ENCODE measurements around the gene CRYBG1. TPM values are rescaled to one million over a fixed set of nuclear protein-coding genes. Genes with fewer than 3 reads are reported as not detected.

CRYBG1 gene
- total and polyA plus RNA-seq, 10 of the 15 experiments (the other 5 are each of a cell fraction or from before 2014, with no cell fraction given), result 6.5 to 57.0 (median 25.2) TPM

DNA sequence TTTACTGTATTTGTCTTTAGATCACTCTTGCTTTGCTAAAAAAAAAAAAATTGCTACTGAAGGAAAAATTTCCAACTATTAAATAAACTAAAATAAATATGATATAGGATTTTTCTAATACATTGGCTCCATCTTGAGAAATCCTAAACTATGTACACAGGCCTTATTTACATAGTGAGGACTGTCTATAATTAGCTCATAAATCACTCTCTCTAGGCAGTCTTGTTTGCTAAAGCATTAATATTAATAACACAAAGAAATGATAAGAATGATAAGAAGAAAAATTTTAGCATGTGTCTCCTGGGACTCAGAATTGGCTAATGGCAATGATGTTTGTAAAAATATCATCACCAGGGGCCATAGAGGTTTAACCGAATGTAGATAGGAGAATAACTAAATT is 13.3 kb upstream of the CRYBG1 start:
- ChIA-PET RAD21 (ENCODE audit: unreplicated experiment) (interaction anchor here (1.0 kb wide), 1 partner anchor 9 kb away, joined by 3 read pairs; no protein-coding TSS in a partner anchor), POLR2A (no interaction called here), SMC1A (ENCODE audit: uncharacterized antibody, unreplicated experiment) (interaction anchor here (0.8 to 1.8 kb wide), 6 partner anchors 11 to 258 kb away, joined by 3 to 5 read pairs (median 3); no protein-coding TSS in a partner anchor), CTCF (interaction anchor here (0.9 to 2.7 kb wide), 9 partner anchors 8 to 650 kb away, joined by 3 to 11 read pairs (median 5); no protein-coding TSS in a partner anchor)
- ATAC-seq (no peak), DNase-seq (ENCODE audit: low read depth, low spot score) (no peak), FAIRE-seq (no peak)
- H3K79me2 ChIP-seq (ENCODE audit: control insufficient read depth, insufficient read depth, low read length), result no peaks in the 10 kb centered on the region
- TF ChIP-seq SIX5 (IDR thresholded peaks at IDR 0.05; ENCODE audit: low read depth, low read length, severe bottlenecking) (no peak), IKZF2 (IDR thresholded peaks at IDR 0.05) (no peak), EED (IDR thresholded peaks at IDR 0.05; ENCODE audit: low read depth) (no peak), SP1 (IDR thresholded peaks at IDR 0.05; ENCODE audit: low read depth, low read length) (no peak), GABPA (IDR thresholded peaks at IDR 0.05; ENCODE audit: low read depth) (no peak), NR2F1 (conservative IDR thresholded peaks at IDR 0.05) (no peak)
- TF ChIP-seq, protein P1, sequence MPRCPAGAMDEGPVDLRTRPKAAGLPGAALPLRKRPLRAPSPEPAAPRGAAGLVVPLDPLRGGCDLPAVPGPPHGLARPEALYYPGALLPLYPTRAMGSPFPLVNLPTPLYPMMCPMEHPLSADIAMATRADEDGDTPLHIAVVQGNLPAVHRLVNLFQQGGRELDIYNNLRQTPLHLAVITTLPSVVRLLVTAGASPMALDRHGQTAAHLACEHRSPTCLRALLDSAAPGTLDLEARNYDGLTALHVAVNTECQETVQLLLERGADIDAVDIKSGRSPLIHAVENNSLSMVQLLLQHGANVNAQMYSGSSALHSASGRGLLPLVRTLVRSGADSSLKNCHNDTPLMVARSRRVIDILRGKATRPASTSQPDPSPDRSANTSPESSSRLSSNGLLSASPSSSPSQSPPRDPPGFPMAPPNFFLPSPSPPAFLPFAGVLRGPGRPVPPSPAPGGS (IDR thresholded peaks at IDR 0.05; ENCODE audit: borderline replicate concordance, insufficient read depth, low read depth, low read length, poor library complexity, severe bottlenecking), result no peak
- TF ChIP-seq, protein P2, sequence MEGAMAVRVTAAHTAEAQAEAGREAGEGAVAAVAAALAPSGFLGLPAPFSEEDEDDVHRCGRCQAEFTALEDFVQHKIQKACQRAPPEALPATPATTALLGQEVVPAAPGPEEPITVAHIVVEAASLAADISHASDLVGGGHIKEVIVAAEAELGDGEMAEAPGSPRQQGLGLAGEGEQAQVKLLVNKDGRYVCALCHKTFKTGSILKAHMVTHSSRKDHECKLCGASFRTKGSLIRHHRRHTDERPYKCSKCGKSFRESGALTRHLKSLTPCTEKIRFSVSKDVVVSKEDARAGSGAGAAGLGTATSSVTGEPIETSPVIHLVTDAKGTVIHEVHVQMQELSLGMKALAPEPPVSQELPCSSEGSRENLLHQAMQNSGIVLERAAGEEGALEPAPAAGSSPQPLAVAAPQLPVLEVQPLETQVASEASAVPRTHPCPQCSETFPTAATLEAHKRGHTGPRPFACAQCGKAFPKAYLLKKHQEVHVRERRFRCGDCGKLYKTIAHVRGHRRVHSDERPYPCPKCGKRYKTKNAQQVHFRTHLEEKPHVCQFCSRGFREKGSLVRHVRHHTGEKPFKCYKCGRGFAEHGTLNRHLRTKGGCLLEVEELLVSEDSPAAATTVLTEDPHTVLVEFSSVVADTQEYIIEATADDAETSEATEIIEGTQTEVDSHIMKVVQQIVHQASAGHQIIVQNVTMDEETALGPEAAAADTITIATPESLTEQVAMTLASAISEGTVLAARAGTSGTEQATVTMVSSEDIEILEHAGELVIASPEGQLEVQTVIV (IDR thresholded peaks at IDR 0.05; ENCODE audit: borderline replicate concordance, partially characterized antibody), result no peak
- WGBS (ENCODE audit: insufficient coverage, insufficient replicate concordance, low lambda C conversion rate, missing lambda C conversion rate), result 76% methylated on average over 1 of the region's 1 CpG
- in situ Hi-C loops (cut with MboI) (no loop called here), intact Hi-C loops (cut with micrococcal nuclease; ENCODE audit: unreplicated experiment) (no loop called here)
- H3K4me2 ChIP-seq (ENCODE audit: control insufficient read depth, insufficient read depth), result no peak overlapping the region
- no peak overlapping the region for H3K27ac ChIP-seq (ENCODE audit: control insufficient read depth, insufficient read depth)
- H3K9me3 ChIP-seq (replicated peaks; ENCODE audit: control insufficient read depth, insufficient read depth, low read length), result no peaks in the 10 kb centered on the region
- BruUV-seq (replicated peaks), result no TSS peak
- no peaks in the 10 kb centered on the region for H4K20me1 ChIP-seq (ENCODE audit: control insufficient read depth, insufficient read depth)
- H3K4me1 ChIP-seq (ENCODE audit: control insufficient read depth, insufficient read depth, low read length), result no peaks in the 10 kb centered on the region
- H3K36me3 ChIP-seq (ENCODE audit: control insufficient read depth in 2 of 2, insufficient read depth in 2 of 2, low read length in 1 of 2), result no peaks in the 10 kb centered on the region
- H3K9ac ChIP-seq (ENCODE audit: control insufficient read depth, insufficient read depth, low read length), result no peak overlapping the region
- H2AFZ ChIP-seq (ENCODE audit: control insufficient read depth, low read depth, low read length), result no peak overlapping the region
- no peak overlapping the region for H3K4me3 ChIP-seq
- H3K27me3 ChIP-seq (replicated peaks in 1 of 2; ENCODE audit: control insufficient read depth in 2 of 2, insufficient read depth in 2 of 2, low read length in 1 of 2), result no peaks in the 10 kb centered on the region
